Tibial nerve (tissue), 4 donors: ENCODE data around the gene NFATC2. TPM values are rescaled to one million over a fixed set of nuclear protein-coding genes. Genes with fewer than 3 reads are reported as not detected.

ENCODE experiments used
- DNase-seq, 2 donors: peaks; one replicate each; pipeline ENCODE4 v3.0.0-alpha.2; 2019; ENCODE audit warnings: low spot score in 2 of 2
- H3K27ac ChIP-seq, 4 donors: fragments of 200-600 bp; sonication (generic) in 3 of 4; one replicate each; pipeline ENCODE4 v1.5.1; 2017 to 2019; ENCODE audit warnings: mild to moderate bottlenecking in 1 of 4
- H3K27me3 ChIP-seq, 2 donors: fragments of 200-600 bp; sonication (generic) in 1 of 2; one replicate each; pipeline versions ENCODE4 v1.5.1 to v1.6.0; 2017 to 2019
- H3K36me3 ChIP-seq, 3 donors: fragments of 200-600 bp; sonication (generic); one replicate each; pipeline ENCODE4 v1.5.1; 2018 to 2019
- H3K4me1 ChIP-seq, 4 donors: fragments of 200-600 bp; sonication (generic) in 3 of 4; one replicate each; pipeline ENCODE4 v1.5.1; 2017 to 2019
- H3K4me3 ChIP-seq, 4 donors: fragments of 200-600 bp; sonication (generic) in 3 of 4; one replicate each; pipeline ENCODE4 v1.5.1; 2017 to 2019; ENCODE audit warnings: mild to moderate bottlenecking in 1 of 4, moderate library complexity in 1 of 4
- H3K9me3 ChIP-seq, 4 donors: fragments of 200-600 bp; sonication (generic) in 3 of 4; one replicate each; pipeline ENCODE4 v1.5.1; 2017 to 2019
- EP300 ChIP-seq, 2 donors: sonication (generic); formaldehyde crosslinking; IDR thresholded peaks; one replicate each; pipeline ENCODE4 v1.6.1; 2017; ENCODE audit warnings: antibody characterized with exemption in 2 of 2, mild to moderate bottlenecking in 1 of 2
- POLR2A ChIP-seq, 2 donors: fragments of 450-650 bp; IDR thresholded peaks; one replicate each; pipeline ENCODE4 v1.6.1; 2017; ENCODE audit warnings: antibody characterized with exemption in 2 of 2, mild to moderate bottlenecking in 2 of 2, moderate library complexity in 2 of 2
- WGBS, 2 donors: methylation state at CpG; one replicate each; pipeline ENCODE4 v1.1.5; 2018; 5-methylcytosine and 5-hydroxymethylcytosine counted together
- total RNA-seq, 4 donors: library from RNA; depleted of rRNA; stranded (reverse); fragments of >200 nt; gene quantifications; one replicate each; pipeline ENCODE4 v1.1.0, GENCODE V29; 2016
- TF ChIP-seq, protein P1 (sequence below), 5 experiments: fragments of 200-600 bp in 3 of 5; fragments of 450-650 bp in 2 of 5; sonication (generic) in 3 of 5; IDR thresholded peaks; one replicate each; pipeline ENCODE4 v1.5.1; 2016 to 2019; ENCODE audit warnings: antibody characterized with exemption in 5 of 5, mild to moderate bottlenecking in 3 of 5, moderate library complexity in 2 of 5

NFATC2 gene
- total RNA-seq, 4 donors from 2014 or later, result 6.0 to 11.5 (median 7.7) TPM

DNA sequence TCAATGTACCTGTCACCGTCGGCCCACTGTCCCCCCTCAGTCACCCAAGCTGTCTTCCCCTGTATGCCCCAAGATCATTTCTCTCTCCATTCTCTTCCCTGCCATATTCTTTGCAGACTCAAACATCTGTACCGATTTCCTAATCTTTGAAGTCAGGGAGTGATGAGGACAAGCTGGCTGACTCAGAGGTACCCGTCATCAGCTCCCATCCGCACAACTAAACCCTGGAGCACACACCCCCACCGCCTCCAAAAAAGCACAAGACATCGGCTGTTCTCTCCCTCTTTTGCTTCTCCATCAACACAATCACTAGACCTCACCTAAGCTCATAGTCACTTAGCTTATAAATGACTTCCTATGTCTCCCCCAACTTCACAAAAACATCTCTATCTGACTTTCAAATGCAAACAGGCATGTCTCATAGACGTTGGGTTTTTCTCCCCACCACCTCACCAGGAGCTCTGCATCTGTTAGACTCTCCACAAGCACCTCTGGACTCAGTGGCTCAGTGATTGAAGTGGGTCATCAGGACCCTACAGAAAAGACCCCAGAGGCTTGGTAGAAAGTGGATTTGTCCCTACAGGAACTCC lies 11.5 kb upstream of the NFATC2 start:
- WGBS, 2 donors, result 70 to 71% methylated on average over 8 of the region's 8 CpGs
- no peaks in the 10 kb centered on the region for H3K9me3 ChIP-seq
- TF ChIP-seq EP300 (IDR thresholded peaks at IDR 0.05) (no peak), POLR2A (IDR thresholded peaks at IDR 0.05) (no peak)
- TF ChIP-seq, protein P1, sequence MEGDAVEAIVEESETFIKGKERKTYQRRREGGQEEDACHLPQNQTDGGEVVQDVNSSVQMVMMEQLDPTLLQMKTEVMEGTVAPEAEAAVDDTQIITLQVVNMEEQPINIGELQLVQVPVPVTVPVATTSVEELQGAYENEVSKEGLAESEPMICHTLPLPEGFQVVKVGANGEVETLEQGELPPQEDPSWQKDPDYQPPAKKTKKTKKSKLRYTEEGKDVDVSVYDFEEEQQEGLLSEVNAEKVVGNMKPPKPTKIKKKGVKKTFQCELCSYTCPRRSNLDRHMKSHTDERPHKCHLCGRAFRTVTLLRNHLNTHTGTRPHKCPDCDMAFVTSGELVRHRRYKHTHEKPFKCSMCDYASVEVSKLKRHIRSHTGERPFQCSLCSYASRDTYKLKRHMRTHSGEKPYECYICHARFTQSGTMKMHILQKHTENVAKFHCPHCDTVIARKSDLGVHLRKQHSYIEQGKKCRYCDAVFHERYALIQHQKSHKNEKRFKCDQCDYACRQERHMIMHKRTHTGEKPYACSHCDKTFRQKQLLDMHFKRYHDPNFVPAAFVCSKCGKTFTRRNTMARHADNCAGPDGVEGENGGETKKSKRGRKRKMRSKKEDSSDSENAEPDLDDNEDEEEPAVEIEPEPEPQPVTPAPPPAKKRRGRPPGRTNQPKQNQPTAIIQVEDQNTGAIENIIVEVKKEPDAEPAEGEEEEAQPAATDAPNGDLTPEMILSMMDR (IDR thresholded peaks at IDR 0.05), result no peak

DNA sequence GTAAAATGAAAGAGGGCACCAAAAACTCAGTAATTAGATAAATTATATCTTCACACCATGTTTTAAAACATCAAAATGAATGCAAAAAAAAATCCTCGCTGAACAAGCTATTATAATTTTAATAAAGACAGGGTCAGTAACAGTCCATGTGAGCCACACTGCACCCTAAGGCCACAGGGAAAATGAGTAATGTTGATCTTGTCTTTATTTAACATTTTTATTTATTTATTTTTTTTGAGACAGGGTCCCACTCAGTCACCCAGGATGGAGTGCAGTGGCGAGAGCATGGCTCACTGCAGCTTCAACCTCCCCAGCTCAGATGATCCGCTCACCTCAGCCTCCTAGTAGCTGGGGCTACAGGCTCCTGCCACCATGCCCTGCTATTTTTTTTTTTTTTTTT lies 8.7 kb upstream of the NFATC2 start:
- H3K27ac ChIP-seq, result no peak overlapping the region
- H3K4me1 ChIP-seq, result peaks cover 0 to 5% (median 0%) of the 10 kb centered on the region in 4 donors
- no peak for TF ChIP-seq POLR2A (IDR thresholded peaks at IDR 0.05)
- WGBS, 2 donors, result 92 to 94% methylated on average over 3 of the region's 3 CpGs
- DNase-seq, result no peak
- no peaks in the 10 kb centered on the region for H3K36me3 ChIP-seq
- H3K4me3 ChIP-seq, result no peak overlapping the region
- no peaks in the 10 kb centered on the region for H3K9me3 ChIP-seq
- no peaks in the 10 kb centered on the region for H3K27me3 ChIP-seq

More for the DNA sequence above, 11.5 kb upstream of the NFATC2 start:
- Histone ChIP-seq H3K27ac (no peak overlapping the region), H3K4me3 (no peak overlapping the region), H3K27me3 (no peaks in the 10 kb centered on the region), H3K36me3 (no peaks in the 10 kb centered on the region), H3K4me1 (peaks cover 0 to 5% (median 0%) of the 10 kb centered on the region in 4 donors)
- DNase-seq, result no peak

DNA sequence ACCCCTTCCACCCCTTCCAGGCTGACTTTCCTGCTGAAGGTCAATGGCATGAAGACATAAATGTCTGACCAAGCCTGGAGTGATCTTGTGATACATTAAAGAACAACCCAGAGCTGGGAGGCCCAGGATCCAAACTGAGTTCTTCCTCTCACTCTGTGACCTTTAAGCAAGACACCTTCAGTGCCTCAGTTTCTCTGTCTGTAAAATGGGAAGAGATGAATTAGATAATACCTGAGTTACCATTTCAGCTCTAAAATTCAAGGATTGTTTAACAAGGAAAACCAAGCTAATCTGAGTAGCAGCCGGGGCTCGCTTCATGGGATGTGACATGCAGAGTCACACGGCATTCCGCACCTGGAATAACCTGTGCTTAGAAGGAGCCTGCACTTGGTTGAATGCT lies 7.0 kb upstream of the NFATC2 start:
- WGBS, 2 donors, result 98% methylated on average over 4 of the region's 4 CpGs
- DNase-seq, result no peak
- H3K9me3 ChIP-seq, result no peaks in the 10 kb centered on the region
- TF ChIP-seq EP300 (IDR thresholded peaks at IDR 0.05) (no peak), POLR2A (IDR thresholded peaks at IDR 0.05) (no peak)
- TF ChIP-seq, protein P1 (IDR thresholded peaks at IDR 0.05), result no peak
- no peak overlapping the region for H3K4me3 ChIP-seq
- H3K27me3 ChIP-seq, result no peaks in the 10 kb centered on the region
- no peaks in the 10 kb centered on the region for H3K36me3 ChIP-seq
- H3K4me1 ChIP-seq, result no peaks in the 10 kb centered on the region
- H3K27ac ChIP-seq, result no peak overlapping the region

DNA sequence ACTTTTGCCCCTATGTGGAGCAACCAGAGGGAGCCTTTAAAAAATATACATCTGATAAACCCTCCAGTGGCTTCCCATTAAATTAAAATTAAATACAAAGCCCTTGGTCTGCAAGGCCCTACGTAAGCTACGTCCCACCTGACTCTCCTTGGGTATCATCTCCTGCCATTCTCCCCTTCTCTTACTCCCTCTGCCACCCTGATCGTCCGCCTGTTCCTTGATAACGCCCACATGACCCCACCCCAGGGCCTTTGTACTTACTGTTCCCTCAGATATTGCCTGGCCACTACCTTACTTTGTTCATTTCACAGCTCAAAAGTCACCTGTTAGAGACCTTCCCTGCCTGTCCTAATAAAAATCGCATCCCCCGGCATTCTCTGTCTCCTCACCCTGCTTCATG lies 5.4 kb upstream of the NFATC2 start:
- 93 to 96% methylated on average over 7 of the region's 7 CpGs for WGBS, 2 donors
- no peak for DNase-seq
- H3K4me1 ChIP-seq, result peaks cover 0 to 5% (median 2%) of the 10 kb centered on the region in 4 donors
- H3K27ac ChIP-seq, result no peak overlapping the region
- H3K9me3 ChIP-seq, result no peaks in the 10 kb centered on the region
- H3K36me3 ChIP-seq, result no peaks in the 10 kb centered on the region
- no peak overlapping the region for H3K4me3 ChIP-seq
- TF ChIP-seq POLR2A (IDR thresholded peaks at IDR 0.05) (no peak), EP300 (IDR thresholded peaks at IDR 0.05) (no peak)
- TF ChIP-seq, protein P1 (IDR thresholded peaks at IDR 0.05), result no peak
- peaks cover 0 to 5% of the 10 kb centered on the region in 2 donors for H3K27me3 ChIP-seq

DNA sequence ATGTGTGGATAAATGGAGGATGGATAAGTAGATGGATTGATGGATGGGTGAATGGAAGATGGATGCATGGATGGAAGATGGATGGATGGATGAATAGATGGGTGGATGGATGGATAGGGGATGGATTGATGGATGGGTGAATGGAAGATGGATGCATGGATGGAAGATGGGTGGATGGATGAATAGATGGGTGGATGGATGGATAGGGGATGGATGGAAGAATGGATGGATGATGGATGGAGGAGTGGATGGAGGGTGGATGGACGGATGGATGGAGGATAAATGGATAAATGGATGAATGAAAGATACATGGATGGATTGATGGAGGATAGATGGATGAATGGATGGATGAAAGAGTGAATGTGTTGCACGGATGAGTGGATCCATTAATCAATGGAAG lies 3.0 kb upstream of the NFATC2 start:
- TF ChIP-seq EP300 (IDR thresholded peaks at IDR 0.05) (no peak), POLR2A (IDR thresholded peaks at IDR 0.05) (no peak)
- TF ChIP-seq, protein P1 (IDR thresholded peaks at IDR 0.05), result no peak
- 87 to 93% methylated on average over 2 of the region's 2 CpGs for WGBS, 2 donors

More for the DNA sequence above, 3.0 kb upstream of the NFATC2 start:
- H3K9me3 ChIP-seq, result no peaks in the 10 kb centered on the region
- peaks cover 0 to 5% of the 10 kb centered on the region in 2 donors for H3K27me3 ChIP-seq
- no peak overlapping the region for H3K4me3 ChIP-seq
- H3K27ac ChIP-seq, result no peak overlapping the region
- no peaks in the 10 kb centered on the region for H3K36me3 ChIP-seq
- no peak for DNase-seq
- H3K4me1 ChIP-seq, result peaks cover 0 to 28% (median 21%) of the 10 kb centered on the region in 4 donors
